Regular cardiac myocyte (primary cell): Measurements from ENCODE around the gene FAM200C. TPM values are rescaled to one million over a fixed set of nuclear protein-coding genes. Genes with fewer than 3 reads are reported as not detected.

Experiments used
- total RNA-seq: library from RNA; depleted of rRNA; stranded (reverse); fragments of >200 nt; gene quantifications from 2 replicates; pipeline ENCODE4 v1.2.3, GENCODE V29; 2014

FAM200C gene
- total RNA-seq = 6.3 and 6.5 TPM in 2 replicates

DNA sequence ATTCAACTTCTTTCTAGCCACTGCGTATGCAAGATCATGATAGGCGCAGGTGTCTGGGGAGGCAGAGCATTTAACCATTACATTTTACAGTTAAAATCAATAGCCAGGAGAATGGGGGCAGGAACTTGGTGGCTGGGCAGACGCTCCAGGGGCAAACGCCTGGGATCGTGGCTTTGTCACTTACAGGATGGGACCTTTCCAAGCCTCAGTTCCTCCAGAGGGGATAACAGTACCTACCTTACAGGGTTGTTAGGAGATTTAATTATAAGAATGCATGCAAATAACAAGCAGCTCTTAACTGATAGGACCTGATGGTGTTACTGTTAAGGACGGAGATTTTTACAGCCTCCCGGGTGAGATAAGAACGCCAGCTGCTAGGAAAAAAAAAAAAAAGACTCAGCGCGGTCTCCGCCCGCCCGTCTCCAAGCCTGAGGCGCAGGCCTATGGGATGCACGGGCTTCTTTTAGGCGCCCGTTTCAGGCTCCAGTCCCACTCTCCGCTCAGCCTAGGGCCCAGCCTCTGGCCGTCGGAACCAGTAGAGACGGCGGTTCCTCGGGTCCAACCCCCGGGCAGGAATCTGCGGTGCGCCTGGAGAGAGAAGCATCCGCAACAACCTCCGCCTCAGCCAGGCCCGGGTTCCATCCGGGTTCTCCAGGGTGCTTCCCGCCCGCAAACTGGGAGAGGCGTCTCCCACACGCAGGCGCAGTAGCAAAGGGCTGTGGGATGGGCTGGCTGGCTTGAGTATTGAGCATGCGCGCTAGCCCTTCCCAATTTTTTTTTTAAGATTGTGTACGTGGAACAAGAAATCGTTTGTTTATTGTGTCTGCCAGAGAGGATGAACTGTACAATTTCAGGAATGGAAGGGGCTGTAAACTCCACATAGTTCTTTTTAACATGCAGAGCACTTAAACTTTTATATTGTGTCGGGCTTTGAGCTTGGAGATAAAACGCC is at the start of gene FAM200C:
FAM200C (minus strand) TSS at position 653 of the 952 bp plus-strand sequence. CDS start 4,564 bp downstream, outside the sequence.

DNA sequence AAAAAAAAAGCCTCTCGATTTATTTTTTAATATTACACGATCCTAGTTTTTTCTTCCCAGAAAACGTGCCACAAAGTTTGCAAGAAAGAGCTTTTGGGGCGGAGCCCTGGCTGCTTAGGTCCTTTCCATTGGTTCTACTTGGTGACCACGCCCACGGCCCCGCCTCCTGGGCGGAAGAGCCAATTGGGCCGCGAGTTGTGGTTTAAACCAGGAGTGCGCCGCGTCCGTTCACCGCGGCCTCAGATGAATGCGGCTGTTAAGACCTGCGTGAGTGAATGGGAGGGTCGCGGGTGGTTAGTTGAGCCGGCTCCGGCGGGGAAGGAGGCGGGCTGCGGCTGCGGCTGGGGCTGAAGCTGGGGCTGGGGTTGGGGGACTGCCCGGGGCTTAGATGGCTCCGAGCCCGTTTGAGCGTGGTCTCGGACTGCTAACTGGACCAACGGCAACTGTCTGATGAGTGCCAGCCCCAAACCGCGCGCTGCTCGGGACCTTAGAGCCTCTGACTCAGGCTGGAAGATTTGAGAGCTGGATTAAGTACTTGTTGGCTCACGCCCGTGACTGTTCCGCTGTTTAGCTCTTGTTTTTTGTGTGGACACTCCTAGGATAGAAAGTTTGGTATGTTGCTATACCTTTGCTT is 21.9 kb upstream of the FAM200C start, which contains the start of gene PTTG1:
PTTG1 (plus strand) TSS at position 231 of the 634 bp plus-strand sequence. CDS start 458 bp downstream, outside the sequence.

DNA sequence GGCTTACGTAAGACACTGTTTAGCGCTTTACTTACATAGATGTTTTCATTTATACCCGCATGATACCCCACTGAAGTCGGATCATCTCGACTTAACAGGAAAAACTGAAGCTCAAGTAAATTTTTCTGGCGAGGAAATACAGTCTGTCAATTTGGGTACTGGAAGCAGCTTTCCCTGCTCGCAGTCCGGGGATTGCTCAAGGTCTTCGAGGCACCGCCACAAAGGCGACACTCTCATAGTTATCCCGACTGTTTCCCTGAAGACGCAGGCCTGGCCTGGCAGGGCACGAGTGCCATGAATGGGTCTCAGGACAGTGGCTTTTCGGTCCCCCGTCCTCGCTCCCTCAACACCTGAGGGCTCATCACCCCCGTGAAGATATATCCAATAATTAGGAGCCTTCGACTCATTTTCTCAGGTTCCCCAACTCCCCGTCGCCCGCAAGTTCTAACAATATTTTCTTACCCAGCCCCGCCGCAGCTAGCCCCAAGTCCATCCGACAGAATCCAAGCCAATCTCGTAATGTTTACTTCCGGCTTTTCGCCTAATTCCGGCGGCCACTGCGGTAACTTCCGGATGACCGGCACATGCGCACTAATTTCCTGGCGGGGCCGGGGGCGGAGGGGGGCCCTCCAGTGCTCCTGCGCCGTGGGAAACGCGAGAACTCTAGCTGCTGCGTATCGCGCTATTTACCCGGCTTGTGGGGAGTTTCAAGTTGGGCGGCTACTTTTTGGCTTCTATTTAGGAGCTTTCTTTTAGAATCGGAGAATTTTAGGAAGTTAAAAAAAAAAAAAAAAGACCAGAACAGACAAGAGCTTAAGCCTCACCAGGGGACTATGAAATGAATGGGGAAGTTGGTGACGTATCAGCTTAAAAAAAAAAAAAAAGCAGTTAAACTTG is 19.0 kb upstream of the FAM200C start, which contains the start of gene SLU7:
SLU7 (minus strand) TSS at position 521 of the 897 bp plus-strand sequence. CDS start 3,787 bp downstream, outside the sequence.

DNA sequence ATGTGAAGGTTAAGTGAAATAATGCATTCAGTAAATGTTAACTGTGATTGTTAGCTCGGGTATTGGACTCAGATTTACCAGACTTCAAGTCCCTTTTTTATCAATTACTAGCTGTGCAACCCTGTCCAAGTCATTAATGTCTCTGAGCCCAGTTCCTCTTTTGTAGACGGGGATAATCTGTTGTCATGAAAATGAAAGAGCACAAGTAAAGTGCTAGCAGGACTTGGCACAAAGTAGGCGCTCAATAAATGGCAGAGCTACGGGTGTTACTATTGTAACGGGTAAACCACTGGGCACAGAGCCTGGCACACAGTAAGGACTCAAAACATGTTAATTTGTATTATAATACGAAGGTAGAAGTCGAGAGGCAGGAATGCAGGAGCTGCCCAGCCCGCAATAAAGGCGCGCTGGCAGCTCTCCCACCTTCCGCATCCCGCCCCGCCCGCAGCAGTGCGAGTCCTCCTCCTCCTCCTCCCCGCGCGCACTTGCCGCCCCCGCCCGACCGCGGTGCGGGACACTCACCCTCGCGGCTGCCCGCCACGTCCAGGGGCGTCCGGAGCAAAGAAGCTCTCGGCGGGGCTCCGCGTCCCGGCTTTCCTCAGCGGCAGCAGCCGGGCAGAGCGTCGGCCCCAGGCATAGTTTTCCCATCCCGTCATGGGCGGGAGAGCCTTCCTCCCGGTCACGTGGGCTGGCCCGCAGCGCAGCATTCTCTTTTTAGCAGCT is 29.7 kb downstream of the FAM200C start, which contains the start of gene C1QTNF2:
C1QTNF2 (minus strand) TSS at position 637 of the 723 bp plus-strand sequence. CDS start 15,615 bp downstream, outside the sequence.

Other genes starting within 250 kb of the FAM200C start
- 0.19 TPM in 1 of 2 replicates, not detected in the other for gene FABP6, start 170.5 kb downstream of the FAM200C start, total RNA-seq
- gene CCNJL, start 87.5 kb downstream of the FAM200C start, total RNA-seq = 0.58 and 0.85 TPM in 2 replicates
- gene C1QTNF2, start 29.4 kb downstream of the FAM200C start, total RNA-seq = 0.28 and 0.58 TPM in 2 replicates
- 91.9 and 93.9 TPM in 2 replicates for gene SLU7, start 19.0 kb upstream of the FAM200C start, total RNA-seq
- gene PTTG1, start 21.8 kb upstream of the FAM200C start, total RNA-seq = 107 and 449 TPM in 2 replicates